NCI-H146 treated with DMSO at 0.1 percent for 48 hours (cell line): ENCODE measurements around the gene CSNK2A2.

Experiments used
- DNase-seq: peaks from one replicate; lab custom pipeline; 2025; ENCODE audit not compliant: unreplicated experiment; lab: John Stamatoyannopoulos, UW

The CSNK2A2 gene

DNA sequence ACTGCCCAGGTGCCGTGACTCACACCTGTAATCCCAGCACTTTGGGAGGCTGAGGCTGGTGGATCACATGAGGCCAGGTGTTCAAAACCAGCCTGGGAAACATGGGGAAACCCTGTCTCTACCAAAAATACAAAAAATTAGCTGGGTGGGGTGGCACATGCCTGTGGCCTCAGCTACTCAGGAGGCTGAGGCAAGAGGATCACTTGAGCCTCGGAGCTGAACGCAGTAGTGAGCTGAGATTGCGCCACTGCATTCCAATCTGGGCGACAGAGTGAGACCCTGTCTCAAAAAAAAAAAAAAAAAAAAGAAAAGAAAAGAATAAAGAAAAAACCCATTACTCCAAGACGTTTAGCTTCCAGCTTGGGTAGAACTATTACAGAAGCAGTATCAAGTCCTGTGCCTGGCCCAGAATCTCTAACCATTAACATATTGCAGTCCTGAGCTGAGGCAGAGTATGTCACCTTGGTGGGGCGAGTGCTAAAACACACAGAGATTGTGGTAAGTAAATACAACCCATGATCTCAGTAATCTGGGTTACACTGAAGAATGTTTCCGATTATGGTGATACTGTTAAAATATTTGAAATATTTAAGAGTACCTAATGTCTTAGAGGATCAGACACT, 45.5 kb downstream of the CSNK2A2 start:
- DNase-seq = no peak

DNA sequence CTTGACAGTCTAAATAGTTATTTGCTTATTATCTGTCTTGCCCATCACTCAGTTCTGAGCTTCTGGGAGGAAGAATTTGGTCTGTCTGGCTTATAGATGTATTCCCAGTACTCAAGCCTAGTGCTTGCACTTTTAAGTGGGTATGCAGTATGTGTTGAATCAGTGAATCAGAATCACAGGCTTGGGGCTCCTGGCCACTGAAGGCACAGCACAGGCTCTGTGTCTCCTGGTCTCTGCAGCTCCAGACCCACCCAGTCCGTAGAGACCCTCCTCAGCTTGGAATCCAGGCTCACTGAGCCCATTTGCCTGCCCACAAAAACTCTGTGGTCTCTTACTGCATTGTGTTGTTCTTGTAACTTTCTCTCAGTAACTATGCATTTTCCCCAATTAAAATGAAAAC, 49.4 kb downstream of the CSNK2A2 start:
- no peak for DNase-seq

DNA sequence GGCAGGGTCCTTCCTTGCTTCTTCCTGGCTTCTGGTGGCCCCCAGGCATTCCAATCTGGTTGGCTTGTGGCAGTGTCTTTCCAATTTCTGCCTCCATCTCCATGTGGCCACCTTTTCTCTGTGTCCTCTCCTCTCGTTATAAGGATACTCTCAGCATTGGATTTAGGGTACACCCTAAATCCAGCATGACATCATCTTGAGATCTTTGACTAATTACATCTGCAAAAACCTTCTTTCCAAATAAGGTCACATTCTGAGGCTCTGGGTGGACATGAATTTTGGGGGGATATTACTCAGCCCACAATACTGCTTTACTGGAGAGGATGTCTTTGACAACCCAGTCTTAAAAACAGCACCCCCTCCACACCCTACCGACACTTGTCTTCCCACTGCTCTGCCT, 49.8 kb downstream of the CSNK2A2 start:
- DNase-seq = no peak

DNA sequence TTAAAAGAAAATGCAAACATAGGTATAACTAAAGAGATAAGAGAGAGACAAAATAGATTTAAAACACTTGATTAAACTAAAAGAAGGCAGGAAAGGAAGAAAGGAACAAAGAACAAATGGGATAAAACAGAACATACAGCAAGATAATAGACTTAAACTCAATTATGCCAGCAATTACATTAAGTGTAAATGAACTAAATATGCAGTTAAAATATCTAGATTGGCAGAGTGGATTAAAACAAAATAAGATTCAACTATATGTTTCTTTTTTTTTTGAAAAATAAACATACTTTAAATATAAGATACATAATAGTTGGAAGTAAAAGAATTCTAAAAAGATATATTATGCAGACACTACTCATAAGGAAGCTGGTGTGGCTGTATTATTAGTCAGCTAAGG, 59.1 kb downstream of the CSNK2A2 start:
- no peak for DNase-seq

DNA sequence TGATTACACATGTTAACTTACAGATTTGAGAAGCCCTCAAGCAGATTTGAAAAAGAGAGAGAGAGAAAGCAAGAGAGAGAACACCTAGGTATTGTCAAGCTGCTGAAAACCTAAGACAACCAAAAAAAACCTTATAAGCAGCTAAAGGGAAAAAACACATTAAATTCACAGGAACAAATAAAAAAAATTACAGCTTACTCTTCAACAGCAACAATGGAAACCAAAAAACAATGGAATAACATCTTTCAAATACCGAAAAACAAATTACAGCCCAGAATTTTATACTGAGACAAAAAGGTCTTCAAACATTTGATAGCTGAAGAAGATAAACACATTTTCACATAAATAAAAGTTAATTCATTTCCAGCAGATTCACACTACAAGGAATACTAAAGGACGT, 60.3 kb downstream of the CSNK2A2 start:
- no peak for DNase-seq

DNA sequence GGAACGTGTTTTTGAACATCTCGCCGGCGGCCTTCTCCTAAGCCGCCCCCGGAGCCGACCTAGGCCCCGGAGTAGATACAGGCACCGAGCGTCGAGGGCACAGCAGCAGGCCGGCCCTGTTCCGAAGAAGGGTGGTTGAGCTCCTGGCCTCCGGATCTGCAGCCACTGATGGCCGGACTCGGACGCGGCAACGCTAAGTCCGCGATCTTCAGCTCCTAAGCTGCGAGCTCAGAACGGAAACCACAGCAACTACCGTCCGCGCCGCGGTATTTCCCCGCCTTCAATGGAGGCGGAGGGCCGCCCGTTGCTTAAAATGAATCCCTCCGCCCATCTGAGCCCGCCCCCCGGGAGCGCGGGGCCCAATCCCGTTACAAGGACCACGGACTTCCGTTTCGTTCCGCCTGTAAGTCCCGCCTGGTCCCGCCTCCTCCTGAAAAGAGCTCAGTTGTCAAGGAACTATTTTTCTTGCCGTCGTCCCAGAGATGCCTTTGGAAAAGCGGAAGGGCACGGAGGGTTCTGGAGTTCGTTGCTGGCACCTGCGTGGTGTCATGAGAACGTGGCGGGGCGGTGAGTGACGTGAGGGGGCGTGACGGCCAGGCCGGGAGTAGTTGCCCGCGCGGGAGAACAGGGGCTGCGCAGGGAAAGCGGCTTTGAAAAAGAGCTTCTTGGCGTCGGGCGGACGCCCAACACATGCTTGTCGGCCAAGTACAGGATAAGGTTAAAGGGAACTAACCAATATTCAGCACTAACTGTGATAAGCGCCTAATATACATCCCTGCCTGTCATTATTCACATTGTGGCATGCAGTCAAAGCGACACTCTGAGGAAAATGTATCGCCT, 68.6 kb downstream of the CSNK2A2 start, which contains the start of gene CFAP20:
Gene CFAP20, minus strand, starts transcription at position 285 of the 840 bp plus-strand sequence. Its CDS starts 266 bp downstream, at position 19.
- DNase-seq = peak; percentile 96

DNA sequence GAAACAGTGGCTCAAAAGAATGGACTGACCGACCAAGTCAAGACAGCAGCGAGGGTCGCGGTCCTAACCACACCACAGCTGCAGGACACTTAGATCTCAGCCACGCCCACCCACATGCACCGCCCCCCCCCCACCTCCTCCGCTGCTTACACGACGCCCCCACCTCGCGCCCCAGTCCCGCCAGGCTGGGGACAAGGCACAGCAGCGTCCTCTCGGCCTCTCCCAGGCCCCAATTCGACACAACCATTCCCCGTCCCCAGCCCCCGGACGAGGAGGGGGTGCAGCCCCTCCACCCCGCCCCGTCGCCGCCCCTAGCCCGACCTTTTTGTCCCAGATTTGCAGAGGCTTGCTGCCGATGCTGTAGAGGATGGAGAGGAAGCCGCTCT, 69.2 kb downstream of the CSNK2A2 start:
- no peak for DNase-seq

DNA sequence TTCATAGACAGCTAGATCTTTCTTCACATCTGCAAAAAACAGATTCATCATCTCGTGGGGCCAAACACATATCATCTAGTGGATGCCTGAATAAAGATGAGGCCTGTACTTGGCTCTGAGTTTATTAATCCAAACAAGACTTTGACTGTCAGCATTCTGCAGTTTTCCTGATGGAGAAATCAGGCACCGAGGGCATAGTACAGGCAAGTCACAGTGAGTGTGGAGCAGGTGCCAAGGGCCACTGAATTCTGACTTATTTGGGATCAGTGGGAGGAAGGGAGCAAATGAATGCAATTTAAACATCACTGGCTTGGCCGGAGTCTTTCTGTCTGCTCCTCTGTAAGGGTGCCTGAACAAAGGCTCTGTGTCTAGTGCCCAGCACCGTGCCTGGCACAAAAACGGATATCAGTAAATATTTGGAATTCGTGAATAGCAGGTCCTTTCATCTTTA, 69.7 kb downstream of the CSNK2A2 start:
- DNase-seq = no peak

DNA sequence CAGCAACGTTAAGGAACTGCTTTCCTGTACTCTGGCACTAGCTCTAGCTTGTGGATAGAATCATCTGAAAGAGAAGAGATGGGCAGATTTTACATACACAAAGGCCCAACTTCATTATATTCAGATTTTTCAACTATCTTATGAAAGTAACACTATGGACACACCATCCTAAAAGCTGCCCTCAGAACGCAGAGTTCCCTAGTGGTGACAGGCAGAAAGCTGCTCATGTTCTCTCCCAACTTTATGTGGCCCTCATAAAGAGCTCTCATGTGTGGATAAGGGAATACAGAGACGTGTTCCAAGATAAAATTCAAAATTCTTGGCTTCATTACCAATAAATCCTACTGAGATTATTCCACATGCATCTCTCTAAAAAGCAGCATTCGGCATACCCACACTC, 70.3 kb downstream of the CSNK2A2 start:
- DNase-seq = no peak

DNA sequence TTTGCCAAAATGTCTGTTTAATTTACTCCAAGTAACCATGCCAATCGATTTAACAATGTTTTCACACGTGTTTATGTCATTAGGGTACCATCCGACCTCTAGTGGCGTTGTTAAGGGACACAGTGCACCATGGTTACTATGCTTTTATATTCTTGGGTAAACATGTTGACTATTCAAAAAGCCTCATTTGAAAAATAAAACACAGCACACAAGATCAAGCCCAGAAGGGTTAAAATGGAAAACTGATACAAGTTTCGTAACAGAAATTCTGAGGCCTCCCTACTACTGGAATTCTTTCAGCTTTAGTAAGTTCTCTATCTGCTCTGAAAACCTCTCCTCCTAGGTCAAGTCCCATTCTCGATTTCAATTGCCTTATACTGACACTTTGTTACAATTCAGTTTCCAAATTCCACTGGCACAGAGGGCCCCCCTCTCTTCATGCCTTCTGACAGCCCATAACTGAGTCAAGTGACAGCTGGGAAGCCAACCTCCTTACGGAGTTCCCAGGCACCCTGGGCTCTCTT, 70.8 kb downstream of the CSNK2A2 start:
- no peak for DNase-seq

DNA sequence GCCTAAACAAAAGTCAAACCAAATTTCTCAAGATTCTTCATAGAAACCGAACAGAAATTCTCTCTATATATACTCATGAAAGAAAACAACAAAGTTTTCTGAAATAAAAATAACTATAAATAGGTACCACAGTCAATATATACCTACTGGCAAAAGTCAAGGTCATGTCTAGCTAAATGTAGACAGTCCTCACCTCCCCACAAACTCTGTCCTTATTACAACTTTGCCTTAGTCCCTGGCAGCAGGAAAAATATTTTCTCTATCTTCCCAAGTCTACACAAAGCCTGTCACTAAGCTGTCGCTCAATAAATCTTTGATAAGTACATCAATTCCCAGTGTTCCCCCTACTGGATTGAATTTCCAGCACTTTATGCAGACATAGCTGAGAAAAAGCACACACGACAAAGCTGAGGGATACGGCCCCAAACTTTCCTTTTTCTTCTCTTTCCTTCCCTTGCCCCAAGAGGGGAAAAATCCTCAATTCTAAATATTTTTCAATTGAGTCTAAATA, 71.4 kb downstream of the CSNK2A2 start:
- DNase-seq = no peak

DNA sequence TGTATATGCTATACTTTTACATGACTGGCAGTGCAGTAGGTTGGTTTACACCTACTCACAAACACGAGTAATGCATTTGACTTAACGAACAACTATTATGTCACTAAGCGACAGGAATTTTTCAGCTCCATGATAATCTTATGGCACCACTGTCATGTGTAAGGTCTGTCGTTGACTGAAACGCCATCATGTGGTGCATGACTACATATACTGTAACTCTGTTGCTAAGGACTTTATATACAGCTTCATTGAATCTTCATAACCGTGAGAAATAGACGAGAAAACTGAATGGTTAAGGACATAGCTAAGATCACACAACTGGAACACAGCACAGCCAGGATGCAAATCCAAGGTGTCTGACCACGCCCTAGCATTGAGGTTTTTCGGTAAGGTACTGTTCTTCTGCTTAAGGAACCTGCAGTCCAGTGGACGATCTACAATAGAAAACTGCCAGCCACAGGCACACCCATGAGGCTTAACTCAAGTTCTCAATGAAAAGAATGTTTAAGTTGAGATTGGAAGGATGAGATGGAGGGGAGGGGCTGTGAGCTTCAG, 72.0 kb downstream of the CSNK2A2 start:
- no peak for DNase-seq

DNA sequence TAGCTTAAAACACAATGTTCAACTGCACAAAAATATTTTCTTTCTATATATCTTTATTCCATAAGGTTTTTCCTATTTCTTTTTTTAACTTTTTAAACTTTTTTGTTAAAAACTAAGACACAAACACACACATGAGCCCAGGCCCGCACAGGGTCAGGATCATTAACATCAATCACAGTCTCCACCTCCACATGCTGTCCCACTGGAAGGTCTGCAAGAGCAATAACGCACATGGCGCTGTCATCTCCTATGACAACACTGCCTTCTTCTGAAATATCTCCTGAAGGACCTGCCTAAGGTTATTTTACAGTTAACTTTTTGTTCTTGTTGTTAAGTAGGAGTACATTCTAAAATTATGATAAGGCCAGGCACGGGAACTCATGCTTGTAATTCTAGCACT, 72.9 kb downstream of the CSNK2A2 start:
- DNase-seq = no peak

DNA sequence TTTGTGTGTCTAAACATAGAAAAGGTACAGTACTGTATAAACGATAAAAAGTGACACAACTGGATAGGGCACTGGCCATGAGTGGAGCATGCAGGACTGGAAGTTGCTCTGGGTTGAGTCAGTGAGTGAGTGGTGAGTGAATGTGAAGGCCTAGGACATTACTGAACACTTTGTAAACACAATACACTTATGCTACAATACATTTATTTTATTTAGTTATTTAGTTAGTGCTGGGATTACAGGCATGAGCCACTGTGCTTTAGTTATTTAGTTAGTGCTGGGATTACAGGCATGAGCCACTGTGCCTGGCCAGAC, 73.3 kb downstream of the CSNK2A2 start:
- DNase-seq = no peak

DNA sequence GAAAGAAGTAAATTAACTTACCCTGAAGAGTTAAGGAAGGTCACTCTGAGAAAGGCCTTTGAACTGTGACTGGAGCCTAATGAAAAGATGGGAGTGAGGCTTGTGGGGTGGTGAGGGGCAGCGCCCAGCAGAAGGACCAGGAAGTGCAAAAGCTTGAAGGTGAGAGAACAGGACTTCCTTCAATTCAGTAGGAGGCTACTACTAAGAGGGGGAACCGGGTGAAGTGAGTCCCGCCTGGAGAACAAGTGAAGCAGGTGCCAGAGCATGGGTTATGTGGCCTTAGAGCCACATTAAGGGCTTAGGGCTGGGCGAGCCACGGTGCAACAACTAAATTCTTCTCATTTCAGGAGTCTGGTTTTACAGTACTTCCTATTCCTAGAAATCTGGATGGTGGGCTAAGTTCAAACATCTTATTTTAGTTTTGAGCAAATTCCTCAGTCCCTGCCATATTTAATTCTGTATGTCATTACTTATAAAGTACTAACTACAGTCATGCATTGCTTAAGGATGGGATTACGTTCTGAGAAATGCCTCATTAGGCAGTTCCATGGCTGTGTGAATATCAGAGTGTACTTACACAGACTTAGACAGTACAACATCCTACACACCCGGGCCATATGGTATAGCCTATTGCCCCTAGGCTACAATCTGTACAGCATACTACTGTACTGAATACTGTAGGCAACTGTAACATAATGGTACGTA, 73.9 kb downstream of the CSNK2A2 start:
- DNase-seq = no peak

DNA sequence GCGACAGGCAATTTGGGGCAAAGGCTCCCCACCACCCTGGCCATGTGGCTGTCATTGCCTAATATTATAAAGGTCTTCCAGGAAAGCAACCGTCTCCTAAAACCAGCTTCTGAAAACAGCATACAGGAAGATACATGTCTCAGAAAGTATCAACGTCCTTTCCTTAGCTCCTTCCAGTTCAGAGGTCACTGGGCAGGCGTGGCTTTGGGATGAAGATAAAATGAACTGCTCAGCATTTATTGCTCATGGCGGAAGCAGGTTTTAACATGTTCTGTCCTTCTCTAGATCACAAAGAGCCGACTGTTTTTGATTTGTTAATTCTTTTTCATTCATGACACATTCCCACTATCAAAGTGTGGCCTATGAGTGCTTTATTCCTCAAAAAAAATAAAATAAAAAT, 76.8 kb downstream of the CSNK2A2 start:
- DNase-seq = no peak

DNA sequence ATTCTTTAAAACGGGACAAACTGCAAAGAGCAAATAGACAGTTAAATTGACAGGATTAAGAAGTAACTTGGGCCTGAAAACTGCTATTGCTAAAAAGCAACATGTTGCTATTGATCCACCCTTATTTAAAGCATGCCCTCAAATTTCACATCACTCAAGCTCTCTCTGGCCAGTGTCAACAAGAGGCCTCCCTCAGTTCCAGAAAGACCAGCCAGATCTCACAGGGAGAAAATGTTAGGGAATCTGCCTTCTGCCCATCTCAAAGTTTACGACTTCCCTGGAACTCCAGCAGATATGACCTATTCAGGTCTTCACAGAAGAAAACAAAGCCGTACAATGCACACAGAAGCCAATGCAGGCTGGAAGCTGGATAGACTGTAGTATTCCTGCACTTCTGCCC, 77.7 kb downstream of the CSNK2A2 start:
- DNase-seq = no peak

DNA sequence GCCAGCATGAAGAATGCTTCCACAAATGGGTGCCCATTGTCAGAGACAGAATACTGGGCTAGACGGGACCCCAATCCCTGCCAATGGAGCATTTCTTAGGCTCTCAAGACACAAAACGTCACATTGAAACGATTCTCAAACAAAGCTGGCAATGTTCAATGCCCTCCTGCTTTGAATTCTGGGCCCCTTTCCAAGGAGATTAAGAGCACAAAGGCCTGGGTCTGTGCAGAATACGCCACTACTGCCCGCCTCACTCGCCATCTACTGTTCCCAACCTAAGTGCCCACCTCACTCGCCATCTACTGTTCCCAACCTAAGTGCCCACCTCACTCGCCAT, 78.4 kb downstream of the CSNK2A2 start:
- no peak for DNase-seq

DNA sequence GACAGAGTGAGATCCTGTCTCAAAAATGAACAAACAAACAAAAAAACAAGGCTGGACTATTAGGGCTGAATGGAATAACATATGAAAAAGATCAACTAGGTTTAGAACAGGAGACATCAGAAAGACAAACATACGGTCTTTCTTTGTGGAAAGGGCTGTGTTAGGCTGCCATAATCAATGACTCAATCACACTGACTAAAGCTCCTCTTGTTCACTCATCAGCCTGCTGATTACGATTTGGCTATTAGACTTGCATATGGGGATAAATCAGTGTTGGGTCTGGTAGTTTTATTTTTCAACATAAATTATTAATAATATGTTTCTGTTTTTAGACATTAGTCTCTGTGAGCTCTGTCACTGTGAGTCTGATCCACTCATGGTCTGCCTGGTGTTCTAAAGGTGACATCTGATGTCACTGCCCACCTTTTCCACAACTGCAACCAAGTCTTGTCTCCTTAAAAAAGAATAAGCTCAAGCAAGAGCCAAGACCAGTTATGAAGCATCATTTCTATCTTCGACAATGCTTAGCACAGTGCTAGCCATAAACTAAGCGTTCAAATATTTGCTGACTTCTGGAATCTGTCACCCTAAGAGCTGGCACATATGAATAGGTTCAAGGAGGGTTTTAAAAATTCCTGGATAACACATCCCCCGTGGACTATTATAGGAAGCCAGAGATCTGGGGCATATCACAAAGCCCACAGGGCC, 79.0 kb downstream of the CSNK2A2 start:
- no peak for DNase-seq

DNA sequence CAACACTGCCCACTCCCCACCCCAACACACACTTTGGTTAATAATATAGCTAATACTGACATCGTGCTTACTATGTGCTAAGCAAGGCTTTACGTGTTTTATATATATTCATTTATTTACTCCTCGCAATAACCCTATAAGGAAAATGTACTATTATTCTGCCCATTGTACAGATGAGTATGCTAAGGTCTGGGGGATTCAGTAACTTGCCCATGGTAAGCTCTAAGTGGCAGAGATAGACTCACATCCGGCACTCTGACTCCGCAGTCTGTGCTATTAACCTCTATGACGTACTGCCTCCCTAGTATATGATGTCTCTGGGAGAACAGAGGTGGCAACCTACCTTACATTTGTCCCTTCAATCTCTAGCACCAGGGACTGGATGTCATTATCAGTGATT, 81.4 kb downstream of the CSNK2A2 start:
- DNase-seq = no peak

DNA sequence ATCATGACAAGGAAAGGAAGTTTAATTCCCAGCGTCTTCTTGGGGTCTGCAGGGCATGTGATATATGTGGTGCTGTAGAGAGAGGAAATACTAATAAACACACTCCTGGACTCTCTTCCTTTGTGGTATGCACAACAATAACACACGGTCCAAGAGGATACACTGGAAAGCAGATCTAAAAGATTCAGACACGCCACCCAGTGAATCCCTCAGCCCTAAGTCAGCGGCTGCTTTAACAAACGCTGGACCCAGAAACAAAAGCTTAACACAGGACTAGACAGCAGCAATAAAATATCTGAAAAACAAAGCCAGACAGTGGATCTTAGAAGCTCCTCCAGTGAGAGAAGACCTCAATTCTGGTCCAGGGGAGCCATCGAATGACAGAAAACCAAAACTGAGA, 81.8 kb downstream of the CSNK2A2 start:
- no peak for DNase-seq
